ENCODE results near the gene RALGAPA1.

- TF ChIP-seq CTCF (IDR thresholded peaks at IDR 0.05): no peak
- no peak for TF ChIP-seq POLR2A (IDR thresholded peaks at IDR 0.05)
- no peak for TF ChIP-seq POLR2AphosphoS5 (IDR thresholded peaks at IDR 0.05)
- TF ChIP-seq EP300 (IDR thresholded peaks at IDR 0.05): no peak
Measured at GRCh38 chr14:35727764-35728163, 81.3 kb downstream of the RALGAPA1 start.

Data from suprapubic skin (tissue), 4 donors.